GM19463 (cell line): Measurements from ENCODE around the gene LRG1.
"Not testable (repeated sequence)": the region's sequence is repeated elsewhere in the genome, so short reads cannot be mapped to it uniquely, and the experiment has no call there.

Experiments
- ATAC-seq: cut with Tn5 transposase; IDR thresholded peaks from one replicate; pipeline ENCODE4 v1.9.1; 2021; ENCODE audit warnings: mild to moderate bottlenecking, moderate library complexity; ENCODE audit not compliant: unreplicated experiment

Gene LRG1

GRCh38 chr19:4531562-4532165 is 8.2 kb downstream of the LRG1 start:
- no peak for ATAC-seq

GRCh38 chr19:4529924-4530522 is 9.8 kb downstream of the LRG1 start:
- no peak for ATAC-seq

- no peak for ATAC-seq
Measured at GRCh38 chr19:4528843-4529242, 11.0 kb downstream of the LRG1 start.

- ATAC-seq = not testable (repeated sequence)
Measured at GRCh38 chr19:4527377-4527776, 12.5 kb downstream of the LRG1 start.

- no peak for ATAC-seq
Measured at GRCh38 chr19:4525563-4526002, 14.3 kb downstream of the LRG1 start.

- ATAC-seq = no peak
Measured at GRCh38 chr19:4524808-4525562, 14.9 kb downstream of the LRG1 start.

- no peak for ATAC-seq
Measured at GRCh38 chr19:4523306-4524110, 16.3 kb downstream of the LRG1 start.

GRCh38 chr19:4522291-4523002 is 17.4 kb downstream of the LRG1 start:
- ATAC-seq = no peak

- ATAC-seq = no peak
Measured at GRCh38 chr19:4521888-4522242, 18.0 kb downstream of the LRG1 start.

- ATAC-seq = no peak
Measured at GRCh38 chr19:4521170-4521887, 18.5 kb downstream of the LRG1 start.

GRCh38 chr19:4519521-4520277 is 20.1 kb downstream of the LRG1 start:
- no peak for ATAC-seq

- ATAC-seq = no peak
Measured at GRCh38 chr19:4519172-4519496, 20.7 kb downstream of the LRG1 start.

GRCh38 chr19:4518345-4519171 is 21.3 kb downstream of the LRG1 start, which contains the start of gene PLIN4:
TSS of gene PLIN4 (minus strand) at chr19:4518486. CDS start at chr19:4518272, 214 bp downstream.
- ATAC-seq = no peak

- no peak for ATAC-seq
Measured at GRCh38 chr19:4517451-4518057, 22.3 kb downstream of the LRG1 start.

GRCh38 chr19:4516939-4517300 is 22.9 kb downstream of the LRG1 start:
- ATAC-seq = no peak

- no peak for ATAC-seq
Measured at GRCh38 chr19:4516199-4516938, 23.5 kb downstream of the LRG1 start.

- no peak for ATAC-seq
Measured at GRCh38 chr19:4515732-4516131, 24.1 kb downstream of the LRG1 start.

- no peak for ATAC-seq
Measured at GRCh38 chr19:4513248-4513647, 26.6 kb downstream of the LRG1 start.
